ENCODE data around the gene PRRX2. TPM values are rescaled to one million over a fixed set of nuclear protein-coding genes. Genes with fewer than 3 reads are reported as not detected.
"Not testable (repeated sequence)": the region's sequence is repeated elsewhere in the genome, so short reads cannot be mapped to it uniquely, and the experiment has no call there.

The PRRX2 gene
- total RNA-seq, 5 donors from 2014 or later (not counting 1 experiment from before 2014, with no cell fraction given), result 0.26 TPM; not detected in 4

DNA sequence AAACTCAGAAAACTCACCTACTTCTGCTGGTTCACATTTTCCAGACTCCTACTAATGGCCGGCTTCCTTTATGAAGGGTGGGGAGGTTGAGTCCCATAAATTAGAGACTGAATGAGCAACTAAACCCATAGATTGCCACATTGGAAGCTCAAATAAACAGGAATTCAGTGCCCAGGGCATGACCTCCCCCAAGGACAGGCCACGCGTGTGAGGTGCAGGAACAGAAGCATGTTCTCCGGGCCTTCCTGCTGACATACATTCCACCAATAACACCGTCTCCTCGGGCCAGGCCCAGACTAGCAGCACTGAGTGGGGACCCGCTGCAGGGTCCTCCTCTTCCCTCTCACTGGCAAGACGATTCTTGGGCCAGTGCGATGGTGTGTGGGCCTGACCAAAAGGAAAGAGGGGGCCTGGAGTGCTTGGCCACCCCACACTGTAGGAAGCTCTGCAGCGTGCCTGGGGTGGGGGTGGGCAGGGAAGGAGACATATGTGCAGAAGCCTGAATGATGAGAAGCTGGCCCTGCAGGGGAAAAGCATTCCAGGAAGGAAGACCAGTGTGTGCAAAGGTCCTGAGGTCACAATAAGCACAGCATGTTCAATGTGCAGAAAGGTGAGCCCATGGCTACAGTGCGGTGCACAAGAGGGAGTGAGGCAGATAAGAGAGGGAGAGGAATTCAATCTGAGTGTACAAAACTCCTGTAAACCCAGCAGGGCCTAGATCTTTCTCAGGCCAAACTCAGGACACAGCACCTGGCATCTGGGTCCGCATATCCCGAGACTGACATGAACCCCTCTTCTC is 75.4 kb downstream of the PRRX2 start:
- H3K4me3 ChIP-seq (ENCODE audit: control insufficient read depth in 1 of 2, extremely low read depth in 1 of 2, low read length in 1 of 2), result no peak overlapping the region
- H3K27ac ChIP-seq (ENCODE audit: low read length), result no peak overlapping the region
- Mint-ChIP-seq H3K27ac (no peak overlapping the region), H3K4me3 (no peak overlapping the region), H3K4me1 (peaks cover 0 to 7% (median 4%) of the 10 kb centered on the region in 3 donors), H3K27me3 (peaks cover 0 to 5% of the 10 kb centered on the region in 2 donors), H3K9me3 (no peaks in the 10 kb centered on the region), H3K36me3 (no peaks in the 10 kb centered on the region)
- DNase-seq (no peak), ATAC-seq (replicated peaks in 1 of 4) (no peak)
- H3K36me3 ChIP-seq (ENCODE audit: control insufficient read depth in 2 of 2, extremely low read depth in 1 of 2, insufficient read depth in 1 of 2, low read length in 1 of 2), result no peaks in the 10 kb centered on the region
- peaks cover 0 to 18% of the 10 kb centered on the region in 2 experiments for H3K4me1 ChIP-seq (ENCODE audit: control insufficient read depth in 1 of 2, extremely low read depth in 1 of 2, insufficient read depth in 2 of 2, low read length in 2 of 2)
- CTCF ChIA-PET, result no interaction called here
- 94% methylated on average over 8 of the region's 13 CpGs for WGBS (ENCODE audit: insufficient coverage)
- POLR2A ChIA-PET, result no interaction called here
- no peaks in the 10 kb centered on the region for H3K9me3 ChIP-seq
- H3K27me3 ChIP-seq (replicated peaks in 1 of 2; ENCODE audit: control insufficient read depth in 2 of 2, extremely low read depth in 1 of 2, insufficient read depth in 2 of 2, low read length in 1 of 2), result peaks cover 0 to 27% of the 10 kb centered on the region in 2 experiments

DNA sequence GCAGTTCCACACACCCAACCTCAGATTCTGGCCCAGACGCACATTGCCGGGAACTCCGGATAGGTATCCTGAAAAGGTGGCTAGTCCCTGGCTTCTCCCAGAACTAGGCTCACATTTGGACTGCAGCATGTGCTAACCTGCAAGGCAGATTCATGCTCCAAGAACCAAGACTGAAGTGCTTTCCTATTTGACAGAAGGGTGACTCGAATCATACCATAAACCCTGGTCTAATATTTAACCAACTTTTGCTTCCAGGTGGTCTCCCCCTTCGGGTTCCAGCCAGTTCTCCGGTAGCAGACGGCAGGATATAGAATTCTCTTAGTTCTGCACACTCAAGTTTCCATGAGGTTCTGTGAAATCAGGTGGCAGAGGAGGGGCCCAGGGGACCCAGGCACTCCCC is 79.8 kb downstream of the PRRX2 start:
- Histone ChIP-seq H3K4me3 (ENCODE audit: control insufficient read depth in 1 of 2, extremely low read depth in 1 of 2, low read length in 1 of 2) (no peak overlapping the region), H3K36me3 (ENCODE audit: control insufficient read depth in 2 of 2, extremely low read depth in 1 of 2, insufficient read depth in 1 of 2, low read length in 1 of 2) (no peaks in the 10 kb centered on the region), H3K4me1 (ENCODE audit: control insufficient read depth in 1 of 2, extremely low read depth in 1 of 2, insufficient read depth in 2 of 2, low read length in 2 of 2) (no peaks in the 10 kb centered on the region), H3K27me3 (replicated peaks in 1 of 2; ENCODE audit: control insufficient read depth in 2 of 2, extremely low read depth in 1 of 2, insufficient read depth in 2 of 2, low read length in 1 of 2) (peaks cover 0 to 6% of the 10 kb centered on the region in 2 experiments), H3K27ac (ENCODE audit: low read length) (no peak overlapping the region), H3K9me3 (no peaks in the 10 kb centered on the region)
- H3K4me3 Mint-ChIP-seq, result no peak overlapping the region
- peaks cover 0 to 4% of the 10 kb centered on the region in 2 donors for H3K27me3 Mint-ChIP-seq
- H3K4me1 Mint-ChIP-seq, result no peaks in the 10 kb centered on the region
- ChIA-PET POLR2A (no interaction called here), CTCF (no interaction called here)
- no peak for DNase-seq
- H3K9me3 Mint-ChIP-seq, result no peaks in the 10 kb centered on the region
- no peaks in the 10 kb centered on the region for H3K36me3 Mint-ChIP-seq
- H3K27ac Mint-ChIP-seq, result no peak overlapping the region
- no peak for ATAC-seq (replicated peaks in 1 of 4)
- WGBS (ENCODE audit: insufficient coverage), result 87% methylated on average over 7 of the region's 7 CpGs

DNA sequence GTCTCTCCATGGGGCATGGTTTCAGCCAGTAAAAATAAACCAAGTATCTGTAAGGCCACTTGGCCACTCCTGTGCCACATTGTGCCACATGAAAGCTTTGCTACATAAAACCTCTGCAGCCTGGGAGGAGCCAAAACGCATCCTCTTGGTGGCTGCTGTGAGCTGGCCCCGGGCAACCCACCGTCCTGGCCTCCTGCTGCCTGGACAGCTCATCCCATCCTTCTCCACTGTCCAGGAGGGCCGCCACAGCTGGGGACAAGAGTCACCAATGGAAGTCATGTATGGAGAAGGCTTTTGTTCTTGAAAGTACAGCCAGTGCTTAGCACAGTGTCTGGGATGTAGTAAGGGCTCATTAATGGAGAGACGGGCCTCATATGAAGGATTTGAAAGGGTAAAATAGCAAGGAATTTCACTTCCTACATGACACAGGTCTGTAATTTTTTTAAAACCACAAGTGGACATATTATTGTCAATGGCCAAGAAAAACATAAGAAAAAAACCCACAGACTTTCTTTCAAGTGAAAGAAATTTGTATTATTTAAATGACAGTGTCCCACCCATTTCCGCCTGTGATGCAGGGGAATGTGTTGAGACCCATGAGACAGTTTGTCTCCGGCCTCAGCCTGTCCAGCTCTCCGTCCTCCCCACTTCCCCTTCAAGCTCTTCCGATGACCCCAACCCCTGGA is 80.8 kb downstream of the PRRX2 start:
- WGBS (ENCODE audit: insufficient coverage), result no CpG with 5 or more reads among the region's 9 CpGs
- DNase-seq, result no peak
- CTCF ChIA-PET, result interaction anchor here in 1 of 2 donors (0.6 kb wide), 1 partner anchor 1083 kb away, joined by 5 read pairs; no protein-coding TSS in a partner anchor

DNA sequence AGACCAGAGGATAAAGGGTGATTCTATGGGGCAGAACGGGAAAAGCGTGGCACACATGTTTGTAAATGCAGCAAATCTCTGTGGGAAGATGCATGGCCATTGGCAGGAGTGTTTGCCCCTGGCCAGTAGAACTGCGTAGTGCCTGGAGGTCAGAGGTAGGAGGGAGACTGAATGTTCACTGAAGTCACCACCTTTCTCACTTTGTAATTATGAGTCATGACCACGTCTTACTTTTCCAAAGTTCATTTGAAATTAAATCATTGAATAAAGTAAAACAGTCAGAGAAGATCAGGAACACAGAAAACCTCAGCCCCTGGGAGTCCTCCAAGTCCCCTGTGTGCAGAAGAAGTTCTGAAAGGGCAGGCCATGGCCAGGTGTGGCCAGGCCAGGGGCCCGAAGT is 82.8 kb downstream of the PRRX2 start:
- Histone ChIP-seq H3K4me1 (ENCODE audit: control insufficient read depth in 1 of 2, extremely low read depth in 1 of 2, insufficient read depth in 2 of 2, low read length in 2 of 2) (peaks cover 0 to 10% of the 10 kb centered on the region in 2 experiments), H3K27ac (ENCODE audit: low read length) (no peak overlapping the region), H3K9me3 (no peaks in the 10 kb centered on the region), H3K36me3 (ENCODE audit: control insufficient read depth in 2 of 2, extremely low read depth in 1 of 2, insufficient read depth in 1 of 2, low read length in 1 of 2) (no peaks in the 10 kb centered on the region), H3K27me3 (replicated peaks in 1 of 2; ENCODE audit: control insufficient read depth in 2 of 2, extremely low read depth in 1 of 2, insufficient read depth in 2 of 2, low read length in 1 of 2) (peaks cover 0 to 24% of the 10 kb centered on the region in 2 experiments), H3K4me3 (ENCODE audit: control insufficient read depth in 1 of 2, extremely low read depth in 1 of 2, low read length in 1 of 2) (no peak overlapping the region)
- Mint-ChIP-seq H3K4me1 (peaks cover 8 to 9% (median 8%) of the 10 kb centered on the region in 3 donors), H3K9me3 (no peaks in the 10 kb centered on the region), H3K27me3 (peaks cover 0 to 8% of the 10 kb centered on the region in 2 donors), H3K36me3 (no peaks in the 10 kb centered on the region), H3K27ac (no peak overlapping the region), H3K4me3 (no peak overlapping the region)
- no peak for DNase-seq
- CTCF ChIA-PET, result interaction anchor here in 1 of 2 donors (0.7 kb wide), 1 partner anchor 42 kb away, joined by 3 read pairs; no protein-coding TSS in a partner anchor
- 66% methylated on average over 3 of the region's 5 CpGs for WGBS (ENCODE audit: insufficient coverage)
- no peak for ATAC-seq (replicated peaks in 1 of 4)
- POLR2A ChIA-PET, result no interaction called here

More for the DNA sequence above, 80.8 kb downstream of the PRRX2 start:
- H3K4me3 Mint-ChIP-seq, result no peak overlapping the region
- H3K9me3 Mint-ChIP-seq, result no peaks in the 10 kb centered on the region
- Histone ChIP-seq H3K4me1 (ENCODE audit: control insufficient read depth in 1 of 2, extremely low read depth in 1 of 2, insufficient read depth in 2 of 2, low read length in 2 of 2) (no peaks in the 10 kb centered on the region), H3K9me3 (no peaks in the 10 kb centered on the region), H3K27ac (ENCODE audit: low read length) (no peak overlapping the region), H3K27me3 (replicated peaks in 1 of 2; ENCODE audit: control insufficient read depth in 2 of 2, extremely low read depth in 1 of 2, insufficient read depth in 2 of 2, low read length in 1 of 2) (peaks cover 0 to 9% of the 10 kb centered on the region in 2 experiments), H3K4me3 (ENCODE audit: control insufficient read depth in 1 of 2, extremely low read depth in 1 of 2, low read length in 1 of 2) (no peak overlapping the region), H3K36me3 (ENCODE audit: control insufficient read depth in 2 of 2, extremely low read depth in 1 of 2, insufficient read depth in 1 of 2, low read length in 1 of 2) (no peaks in the 10 kb centered on the region)
- no peaks in the 10 kb centered on the region for H3K4me1 Mint-ChIP-seq
- peaks cover 0 to 4% of the 10 kb centered on the region in 2 donors for H3K27me3 Mint-ChIP-seq
- ATAC-seq (replicated peaks in 1 of 4), result no peak
- no peaks in the 10 kb centered on the region for H3K36me3 Mint-ChIP-seq
- no peak overlapping the region for H3K27ac Mint-ChIP-seq
- POLR2A ChIA-PET, result no interaction called here

DNA sequence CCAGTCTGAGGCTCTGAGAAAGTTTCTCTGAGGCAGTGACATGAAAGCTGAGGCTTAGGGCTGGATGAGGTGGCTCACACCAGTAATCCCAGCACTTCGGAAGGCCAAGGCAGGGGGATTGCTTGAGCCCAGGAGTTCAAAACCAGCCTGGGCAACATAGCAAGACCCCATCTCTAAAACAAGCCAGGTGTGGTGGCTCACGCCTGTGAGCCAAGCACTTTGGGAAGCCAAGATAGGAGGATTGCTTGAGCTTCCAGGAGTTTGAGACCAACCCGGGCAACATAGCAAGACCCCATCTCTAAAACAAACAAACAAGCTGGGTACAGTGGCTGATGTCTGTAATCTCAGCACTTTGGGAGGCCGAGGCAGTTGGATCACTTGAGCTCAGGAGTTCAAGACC is 83.6 kb downstream of the PRRX2 start:
- POLR2A ChIA-PET, H3K27ac Mint-ChIP-seq: not testable (repeated sequence)
- peaks cover 0 to 10% of the 10 kb centered on the region in 2 donors for H3K27me3 Mint-ChIP-seq

DNA sequence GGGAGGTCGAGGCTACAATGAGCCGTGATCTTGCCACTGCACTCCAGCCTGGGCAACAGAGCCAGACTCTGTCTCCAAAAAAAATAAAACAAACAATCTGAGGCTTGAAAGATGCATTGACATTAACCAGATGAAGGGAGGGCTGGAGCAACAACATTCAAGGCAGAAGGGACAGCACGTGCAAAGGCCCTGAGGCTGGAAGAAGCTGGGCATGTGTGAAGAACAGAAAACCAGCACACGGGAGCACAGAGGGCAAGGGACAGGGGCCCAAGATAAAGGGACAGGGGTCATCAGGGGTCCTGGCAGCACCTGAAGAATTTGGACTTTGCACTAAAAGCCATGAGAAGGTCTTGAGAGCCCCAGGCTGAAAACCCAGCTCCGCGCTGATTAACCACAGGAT is 84.1 kb downstream of the PRRX2 start:
- Histone ChIP-seq H3K36me3 (ENCODE audit: control insufficient read depth in 2 of 2, extremely low read depth in 1 of 2, insufficient read depth in 1 of 2, low read length in 1 of 2) (no peaks in the 10 kb centered on the region), H3K27ac (ENCODE audit: low read length) (no peak overlapping the region), H3K9me3 (no peaks in the 10 kb centered on the region), H3K4me1 (ENCODE audit: control insufficient read depth in 1 of 2, extremely low read depth in 1 of 2, insufficient read depth in 2 of 2, low read length in 2 of 2) (peaks cover 0 to 11% of the 10 kb centered on the region in 2 experiments), H3K4me3 (ENCODE audit: control insufficient read depth in 1 of 2, extremely low read depth in 1 of 2, low read length in 1 of 2) (no peak overlapping the region), H3K27me3 (replicated peaks in 1 of 2; ENCODE audit: control insufficient read depth in 2 of 2, extremely low read depth in 1 of 2, insufficient read depth in 2 of 2, low read length in 1 of 2) (peaks cover 0 to 34% of the 10 kb centered on the region in 2 experiments)
- H3K4me3 Mint-ChIP-seq, result no peak overlapping the region
- ChIA-PET POLR2A (no interaction called here), CTCF (interaction anchor here in 1 of 2 donors (0.6 kb wide), 1 partner anchor 500 kb away, joined by 6 read pairs; no protein-coding TSS in a partner anchor)
- H3K9me3 Mint-ChIP-seq, result no peaks in the 10 kb centered on the region
- WGBS (ENCODE audit: insufficient coverage), result 91% methylated on average over 4 of the region's 6 CpGs
- peaks cover 9 to 16% (median 10%) of the 10 kb centered on the region in 3 donors for H3K4me1 Mint-ChIP-seq
- DNase-seq (no peak), ATAC-seq (replicated peaks in 1 of 4) (no peak)
- H3K27ac Mint-ChIP-seq, result no peak overlapping the region
- H3K27me3 Mint-ChIP-seq, result peaks cover 0 to 10% of the 10 kb centered on the region in 2 donors
- no peaks in the 10 kb centered on the region for H3K36me3 Mint-ChIP-seq

More for the DNA sequence above, 83.6 kb downstream of the PRRX2 start:
- not testable (repeated sequence) for ATAC-seq (replicated peaks in 1 of 4); H3K9me3 ChIP-seq; H3K27ac ChIP-seq (ENCODE audit: low read length); H3K36me3 Mint-ChIP-seq; H3K9me3 Mint-ChIP-seq; H3K36me3 ChIP-seq (ENCODE audit: control insufficient read depth in 2 of 2, extremely low read depth in 1 of 2, insufficient read depth in 1 of 2, low read length in 1 of 2); H3K4me3 Mint-ChIP-seq; H3K4me3 ChIP-seq (ENCODE audit: control insufficient read depth in 1 of 2, extremely low read depth in 1 of 2, low read length in 1 of 2); DNase-seq
- CTCF ChIA-PET, result interaction anchor here in 1 of 2 donors (0.6 kb wide), 1 partner anchor 500 kb away, joined by 6 read pairs; no protein-coding TSS in a partner anchor
- 79% methylated on average over 3 of the region's 4 CpGs for WGBS (ENCODE audit: insufficient coverage)
- peaks cover 9 to 16% (median 10%) of the 10 kb centered on the region in 3 donors for H3K4me1 Mint-ChIP-seq
- Histone ChIP-seq H3K27me3 (replicated peaks in 1 of 2; ENCODE audit: control insufficient read depth in 2 of 2, extremely low read depth in 1 of 2, insufficient read depth in 2 of 2, low read length in 1 of 2) (peaks cover 0 to 32% of the 10 kb centered on the region in 2 experiments), H3K4me1 (ENCODE audit: control insufficient read depth in 1 of 2, extremely low read depth in 1 of 2, insufficient read depth in 2 of 2, low read length in 2 of 2) (peaks cover 0 to 11% of the 10 kb centered on the region in 2 experiments)

All from T-cell (primary cell).